HepG2 (cell line): Measurements from ENCODE around the gene LTA. TPM values are rescaled to one million over a fixed set of nuclear protein-coding genes. Genes with fewer than 3 reads are reported as not detected.

Experiments
- FLYWCH1 ChIP-seq: sonication (generic); formaldehyde crosslinking; IDR thresholded peaks from 2 replicates; pipeline ENCODE4 v1.8.1; 2023; ENCODE audit warnings: mild to moderate bottlenecking, missing genetic modification reagents
- GATA4 ChIP-seq: sonication (generic); IDR thresholded peaks from 2 replicates; pipeline ENCODE4 v1.6.1; 2016; ENCODE audit warnings: antibody characterized with exemption, low read depth, borderline replicate concordance
- GTF3A ChIP-seq: sonication (generic); formaldehyde crosslinking; conservative IDR thresholded peaks from 2 replicates; pipeline ENCODE4 v1.4.0; 2020; ENCODE audit warnings: mild to moderate bottlenecking, missing genetic modification reagents
- NCOA1 ChIP-seq: sonication (generic); formaldehyde crosslinking; IDR thresholded peaks from 2 replicates; pipeline ENCODE4 v1.9.0; 2021; ENCODE audit warnings: missing genetic modification reagents
- NCOA5 ChIP-seq: sonication (generic); formaldehyde crosslinking; IDR thresholded peaks from 2 replicates; pipeline ENCODE4 v1.4.0; 2020; ENCODE audit warnings: missing genetic modification reagents
- NFE2L1 ChIP-seq: sonication (generic); formaldehyde crosslinking; IDR thresholded peaks from 2 replicates; pipeline ENCODE4 v1.4.0; 2020; ENCODE audit warnings: missing genetic modification reagents, mild to moderate bottlenecking, borderline replicate concordance
- RBAK ChIP-seq: sonication (generic); formaldehyde crosslinking; IDR thresholded peaks from 2 replicates; pipeline ENCODE4 v1.5.1; 2020; ENCODE audit warnings: mild to moderate bottlenecking, missing genetic modification reagents
- THAP11 ChIP-seq: IDR thresholded peaks from 2 replicates; pipeline ENCODE4 v1.6.1; 2016; ENCODE audit warnings: missing biosample characterization, missing genetic modification reagents
- ZBTB38 ChIP-seq: sonication (generic); formaldehyde crosslinking; IDR thresholded peaks from 2 replicates; pipeline ENCODE4 v1.5.1; 2020; ENCODE audit warnings: mild to moderate bottlenecking, missing genetic modification reagents
- ZBTB42 ChIP-seq: sonication (generic); formaldehyde crosslinking; IDR thresholded peaks from 2 replicates; pipeline ENCODE4 v1.5.0; 2020; ENCODE audit warnings: mild to moderate bottlenecking, missing genetic modification reagents
- ZFP82 ChIP-seq: sonication (generic); formaldehyde crosslinking; IDR thresholded peaks from 2 replicates; pipeline ENCODE4 v1.5.1; 2020; ENCODE audit warnings: mild to moderate bottlenecking, missing genetic modification reagents, borderline replicate concordance
- ZMAT3 ChIP-seq: sonication (generic); formaldehyde crosslinking; conservative IDR thresholded peaks from 2 replicates; pipeline ENCODE4 v1.7.0; 2021; ENCODE audit warnings: missing genetic modification reagents
- ZNF263 ChIP-seq: sonication (generic); formaldehyde crosslinking; IDR thresholded peaks from 2 replicates; pipeline ENCODE4 v1.4.0; 2020; ENCODE audit warnings: missing genetic modification reagents
- ZNF33A ChIP-seq: sonication (generic); formaldehyde crosslinking; IDR thresholded peaks from 2 replicates; pipeline ENCODE4 v1.5.1; 2020; ENCODE audit warnings: missing genetic modification reagents, mild to moderate bottlenecking, moderate library complexity, borderline replicate concordance
- ZNF441 ChIP-seq: sonication (generic); formaldehyde crosslinking; IDR thresholded peaks from 2 replicates; pipeline ENCODE4 v1.7.0; 2021; ENCODE audit warnings: missing genetic modification reagents, borderline replicate concordance
- ZNF775 ChIP-seq: sonication (generic); formaldehyde crosslinking; IDR thresholded peaks from 2 replicates; pipeline ENCODE4 v1.4.0; 2020; ENCODE audit warnings: missing genetic modification reagents, mild to moderate bottlenecking, moderate library complexity, borderline replicate concordance
- polyA plus RNA-seq, 8 experiments: library from polyadenylated mRNA; depleted of rRNA in 3 of 8; stranded (reverse) in 7 of 8; unstranded in 1 of 8; fragments of >200 nt; fragmentation: Illumina TruSeq in 4 of 8; extraction: Trizol in 4 of 8; gene quantifications; 2 replicates each; pipeline versions ENCODE4 v1.2.1 to v1.2.3, GENCODE V29; 2011 to 2016; ENCODE audit warnings: low read depth in 4 of 8, missing spikeins in 1 of 8, mixed read lengths in 1 of 8; ENCODE audit not compliant: insufficient read depth in 1 of 8
- total RNA-seq, 5 experiments: library from RNA; depleted of rRNA; stranded (reverse); fragments of >200 nt; fragmentation: Illumina TruSeq; extraction: Trizol; gene quantifications; 2 replicates each; pipeline ENCODE4 v1.2.3, GENCODE V29; 2016; ENCODE audit warnings: low read depth in 1 of 5
- TF ChIP-seq, protein P1 (sequence below): sonication (generic); formaldehyde crosslinking; IDR thresholded peaks from one replicate; pipeline ENCODE4 v1.5.1; 2020; ENCODE audit warnings: mild to moderate bottlenecking, missing genetic modification reagents; ENCODE audit errors: not compliant biosample characterization
- TF ChIP-seq, protein P2 (sequence below): sonication (generic); formaldehyde crosslinking; IDR thresholded peaks from 2 replicates; pipeline ENCODE4 v1.5.0; 2020; ENCODE audit warnings: missing genetic modification reagents
- TF ChIP-seq, protein P3 (sequence below): sonication (generic); formaldehyde crosslinking; IDR thresholded peaks from 2 replicates; pipeline ENCODE4 v1.4.0; 2020; ENCODE audit warnings: missing genetic modification reagents

Gene LTA
- total and polyA plus RNA-seq, 2 of the 13 experiments (the other 11 are each of a cell fraction or from before 2014, with no cell fraction given) = 0.09 TPM; not detected in 1

DNA sequence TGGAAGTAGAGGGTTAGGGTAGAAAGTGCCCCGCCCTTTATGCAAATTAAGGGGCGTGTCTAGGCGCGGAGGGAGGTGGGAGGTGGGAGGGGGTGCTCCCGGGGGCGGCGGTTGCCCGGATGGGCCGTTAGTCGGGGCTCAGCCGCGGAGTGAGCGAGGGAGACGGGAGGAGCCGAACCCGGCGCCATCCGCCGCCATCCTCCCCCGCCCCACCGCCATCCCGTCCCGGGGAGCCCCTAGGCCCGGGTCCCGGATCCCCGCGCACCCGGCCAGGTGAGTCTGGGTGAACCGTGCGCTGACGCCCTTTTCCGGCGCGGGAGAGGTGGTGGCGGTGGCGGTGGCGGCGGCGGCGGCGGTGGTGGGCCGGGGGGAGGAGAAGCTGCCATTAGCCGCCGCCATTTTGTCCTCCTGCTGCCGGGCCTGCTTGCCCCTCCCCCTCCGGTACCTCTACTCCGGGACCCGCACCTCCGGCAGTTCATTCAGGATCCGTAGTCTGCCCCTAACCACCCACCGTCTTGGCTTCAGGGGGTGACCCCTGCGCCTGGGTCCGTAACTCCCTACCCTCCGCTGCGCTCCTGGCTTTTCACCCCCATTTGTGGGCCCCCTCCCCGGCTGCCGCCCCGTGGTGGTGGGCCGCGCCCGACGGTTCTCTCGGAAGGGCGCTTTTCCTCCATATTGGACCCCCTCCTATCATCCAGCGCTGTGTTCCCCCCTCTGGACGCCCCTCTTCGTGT lies 48.7 kb downstream of the LTA start, which contains the start of gene PRRC2A (continued):
- TF ChIP-seq, protein P1, sequence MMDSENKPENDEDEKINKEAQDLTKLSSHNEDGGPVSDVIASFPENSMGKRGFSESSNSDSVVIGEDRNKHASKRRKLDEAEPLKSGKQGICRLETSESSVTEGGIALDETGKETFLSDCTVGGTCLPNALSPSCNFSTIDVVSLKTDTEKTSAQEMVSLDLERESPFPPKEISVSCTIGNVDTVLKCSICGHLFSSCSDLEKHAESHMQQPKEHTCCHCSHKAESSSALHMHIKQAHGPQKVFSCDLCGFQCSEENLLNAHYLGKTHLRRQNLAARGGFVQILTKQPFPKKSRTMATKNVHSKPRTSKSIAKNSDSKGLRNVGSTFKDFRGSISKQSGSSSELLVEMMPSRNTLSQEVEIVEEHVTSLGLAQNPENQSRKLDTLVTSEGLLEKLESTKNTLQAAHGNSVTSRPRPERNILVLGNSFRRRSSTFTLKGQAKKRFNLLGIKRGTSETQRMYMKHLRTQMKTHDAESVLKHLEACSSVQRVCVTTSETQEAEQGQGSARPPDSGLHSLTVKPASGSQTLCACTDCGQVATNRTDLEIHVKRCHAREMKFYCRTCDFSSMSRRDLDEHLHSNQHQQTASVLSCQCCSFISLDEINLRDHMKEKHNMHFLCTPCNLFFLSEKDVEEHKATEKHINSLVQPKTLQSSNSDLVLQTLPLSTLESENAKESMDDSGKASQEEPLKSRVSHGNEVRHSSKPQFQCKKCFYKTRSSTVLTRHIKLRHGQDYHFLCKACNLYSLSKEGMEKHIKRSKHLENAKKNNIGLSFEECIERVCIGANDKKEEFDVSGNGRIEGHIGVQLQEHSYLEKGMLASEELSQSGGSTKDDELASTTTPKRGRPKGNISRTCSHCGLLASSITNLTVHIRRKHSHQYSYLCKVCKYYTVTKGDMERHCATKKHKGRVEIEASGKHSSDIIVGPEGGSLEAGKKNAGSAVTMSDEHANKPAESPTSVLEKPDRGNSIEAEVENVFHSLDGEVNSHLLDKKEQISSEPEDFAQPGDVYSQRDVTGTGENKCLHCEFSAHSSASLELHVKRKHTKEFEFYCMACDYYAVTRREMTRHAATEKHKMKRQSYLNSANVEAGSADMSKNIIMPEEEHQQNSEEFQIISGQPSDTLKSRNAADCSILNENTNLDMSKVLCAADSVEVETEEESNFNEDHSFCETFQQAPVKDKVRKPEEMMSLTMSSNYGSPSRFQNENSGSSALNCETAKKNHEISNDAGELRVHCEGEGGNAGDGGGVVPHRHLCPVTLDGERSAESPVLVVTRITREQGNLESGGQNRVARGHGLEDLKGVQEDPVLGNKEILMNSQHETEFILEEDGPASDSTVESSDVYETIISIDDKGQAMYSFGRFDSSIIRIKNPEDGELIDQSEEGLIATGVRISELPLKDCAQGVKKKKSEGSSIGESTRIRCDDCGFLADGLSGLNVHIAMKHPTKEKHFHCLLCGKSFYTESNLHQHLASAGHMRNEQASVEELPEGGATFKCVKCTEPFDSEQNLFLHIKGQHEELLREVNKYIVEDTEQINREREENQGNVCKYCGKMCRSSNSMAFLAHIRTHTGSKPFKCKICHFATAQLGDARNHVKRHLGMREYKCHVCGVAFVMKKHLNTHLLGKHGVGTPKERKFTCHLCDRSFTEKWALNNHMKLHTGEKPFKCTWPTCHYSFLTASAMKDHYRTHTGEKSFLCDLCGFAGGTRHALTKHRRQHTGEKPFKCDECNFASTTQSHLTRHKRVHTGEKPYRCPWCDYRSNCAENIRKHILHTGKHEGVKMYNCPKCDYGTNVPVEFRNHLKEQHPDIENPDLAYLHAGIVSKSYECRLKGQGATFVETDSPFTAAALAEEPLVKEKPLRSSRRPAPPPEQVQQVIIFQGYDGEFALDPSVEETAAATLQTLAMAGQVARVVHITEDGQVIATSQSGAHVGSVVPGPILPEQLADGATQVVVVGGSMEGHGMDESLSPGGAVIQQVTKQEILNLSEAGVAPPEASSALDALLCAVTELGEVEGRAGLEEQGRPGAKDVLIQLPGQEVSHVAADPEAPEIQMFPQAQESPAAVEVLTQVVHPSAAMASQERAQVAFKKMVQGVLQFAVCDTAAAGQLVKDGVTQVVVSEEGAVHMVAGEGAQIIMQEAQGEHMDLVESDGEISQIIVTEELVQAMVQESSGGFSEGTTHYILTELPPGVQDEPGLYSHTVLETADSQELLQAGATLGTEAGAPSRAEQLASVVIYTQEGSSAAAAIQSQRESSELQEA (CRISPR knock-in tag) = no peak
- TF ChIP-seq ZBTB38 (CRISPR knock-in tag) (0 out of 2 replicates have a peak, but pooled peaks have one; percentile 64), ZFP82 (peak; percentile 56; the same call in 1 of the 2 replicates), NFE2L1 (CRISPR knock-in tag) (no peak), RBAK (CRISPR knock-in tag) (no peak), NCOA1 (no peak), NCOA5 (CRISPR knock-in tag) (no peak), FLYWCH1 (CRISPR knock-in tag) (no peak), ZNF33A (CRISPR knock-in tag) (0 out of 2 replicates have a peak, but pooled peaks have one; percentile 27), ZBTB42 (CRISPR knock-in tag) (no peak), THAP11 (peak; percentile 35; the same call in 1 of the 2 replicates), GATA4 (no peak), ZNF441 (CRISPR knock-in tag) (no peak; the same call in 1 of the 2 replicates), ZNF775 (CRISPR knock-in tag) (no peak; the same call in 1 of the 2 replicates), ZNF263 (CRISPR knock-in tag) (peak; percentile 32; the same call in 1 of the 2 replicates), ZMAT3 (peak; percentile 77), GTF3A (no peak)
- TF ChIP-seq, protein P2, sequence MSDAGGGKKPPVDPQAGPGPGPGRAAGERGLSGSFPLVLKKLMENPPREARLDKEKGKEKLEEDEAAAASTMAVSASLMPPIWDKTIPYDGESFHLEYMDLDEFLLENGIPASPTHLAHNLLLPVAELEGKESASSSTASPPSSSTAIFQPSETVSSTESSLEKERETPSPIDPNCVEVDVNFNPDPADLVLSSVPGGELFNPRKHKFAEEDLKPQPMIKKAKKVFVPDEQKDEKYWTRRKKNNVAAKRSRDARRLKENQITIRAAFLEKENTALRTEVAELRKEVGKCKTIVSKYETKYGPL (CRISPR knock-in tag) = no peak
- TF ChIP-seq, protein P3, sequence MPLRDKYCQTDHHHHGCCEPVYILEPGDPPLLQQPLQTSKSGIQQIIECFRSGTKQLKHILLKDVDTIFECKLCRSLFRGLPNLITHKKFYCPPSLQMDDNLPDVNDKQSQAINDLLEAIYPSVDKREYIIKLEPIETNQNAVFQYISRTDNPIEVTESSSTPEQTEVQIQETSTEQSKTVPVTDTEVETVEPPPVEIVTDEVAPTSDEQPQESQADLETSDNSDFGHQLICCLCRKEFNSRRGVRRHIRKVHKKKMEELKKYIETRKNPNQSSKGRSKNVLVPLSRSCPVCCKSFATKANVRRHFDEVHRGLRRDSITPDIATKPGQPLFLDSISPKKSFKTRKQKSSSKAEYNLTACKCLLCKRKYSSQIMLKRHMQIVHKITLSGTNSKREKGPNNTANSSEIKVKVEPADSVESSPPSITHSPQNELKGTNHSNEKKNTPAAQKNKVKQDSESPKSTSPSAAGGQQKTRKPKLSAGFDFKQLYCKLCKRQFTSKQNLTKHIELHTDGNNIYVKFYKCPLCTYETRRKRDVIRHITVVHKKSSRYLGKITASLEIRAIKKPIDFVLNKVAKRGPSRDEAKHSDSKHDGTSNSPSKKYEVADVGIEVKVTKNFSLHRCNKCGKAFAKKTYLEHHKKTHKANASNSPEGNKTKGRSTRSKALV (CRISPR knock-in tag) = no peak
